NCI-H146 treated with DMSO at 0.1 percent for 48 hours (cell line): ENCODE results near the gene TRMT2A.

Experiments used
- DNase-seq: peaks from one replicate; lab custom pipeline; 2025; ENCODE audit not compliant: unreplicated experiment; lab: John Stamatoyannopoulos, UW

The TRMT2A gene

GRCh38 chr22:20135806-20136602, 19.0 kb upstream of the TRMT2A start:
- no peak for DNase-seq

- DNase-seq = no peak
These were observed 18.2 kb upstream of the TRMT2A start for GRCh38 chr22:20135265-20135664.

DNA sequence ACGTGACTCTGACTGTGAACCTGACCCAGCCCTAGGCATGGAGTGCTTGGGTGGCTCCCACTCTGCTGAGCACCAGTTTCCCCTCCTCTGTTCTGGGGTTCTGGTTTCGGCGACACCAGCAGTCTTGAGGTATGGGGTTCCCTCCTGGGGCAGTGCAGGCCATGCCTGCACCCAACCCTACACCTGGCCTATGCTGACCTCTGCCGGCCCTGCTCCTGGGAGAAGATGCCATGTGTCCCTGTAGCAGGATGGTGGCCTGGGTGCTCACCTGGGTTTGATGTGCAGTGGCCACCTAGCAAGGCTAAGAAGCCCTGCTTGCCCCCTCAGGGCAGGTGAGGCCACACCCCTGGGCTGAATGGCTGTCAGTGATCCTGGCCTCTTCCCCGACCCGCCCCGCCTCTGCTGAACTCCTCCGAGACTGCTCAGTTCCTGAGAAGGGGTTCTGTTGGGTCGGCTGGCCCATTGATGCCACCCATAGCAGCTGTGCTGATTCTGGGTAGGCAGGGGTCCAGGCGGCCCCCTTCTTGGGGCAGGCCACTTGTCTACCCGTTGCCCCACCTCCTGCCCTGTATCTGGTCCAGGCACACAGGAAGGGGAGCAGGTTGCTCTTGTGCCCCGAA, 17.0 kb upstream of the TRMT2A start:
- DNase-seq = no peak

DNA sequence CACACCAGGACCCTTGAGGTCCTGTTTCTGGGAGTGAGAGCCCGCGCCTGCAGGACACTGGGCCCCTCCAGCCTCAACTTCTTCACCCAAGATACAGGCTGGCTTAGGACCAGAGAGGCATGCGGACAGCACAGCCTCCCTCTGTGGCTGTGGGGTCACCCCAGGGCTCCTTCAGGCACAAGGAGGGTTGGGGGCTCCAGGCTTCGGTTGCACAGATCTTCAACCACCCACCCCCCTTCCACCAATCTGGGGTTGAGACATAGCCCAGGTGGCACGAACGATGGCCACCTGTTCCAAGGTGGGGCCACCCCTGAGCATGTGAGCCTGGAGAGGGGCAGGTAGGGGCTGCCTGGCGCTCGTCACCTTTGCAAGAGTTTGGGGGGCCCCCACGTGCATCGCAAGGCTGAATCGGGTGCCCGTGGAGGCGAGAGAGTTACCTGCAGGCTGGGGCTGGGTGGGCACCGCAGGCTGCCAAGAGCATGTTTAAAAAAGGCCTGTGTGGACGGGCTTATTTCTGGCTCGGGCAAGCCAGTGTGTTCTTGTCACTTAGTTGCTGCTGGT, 15.7 kb upstream of the TRMT2A start:
- DNase-seq = no peak

DNA sequence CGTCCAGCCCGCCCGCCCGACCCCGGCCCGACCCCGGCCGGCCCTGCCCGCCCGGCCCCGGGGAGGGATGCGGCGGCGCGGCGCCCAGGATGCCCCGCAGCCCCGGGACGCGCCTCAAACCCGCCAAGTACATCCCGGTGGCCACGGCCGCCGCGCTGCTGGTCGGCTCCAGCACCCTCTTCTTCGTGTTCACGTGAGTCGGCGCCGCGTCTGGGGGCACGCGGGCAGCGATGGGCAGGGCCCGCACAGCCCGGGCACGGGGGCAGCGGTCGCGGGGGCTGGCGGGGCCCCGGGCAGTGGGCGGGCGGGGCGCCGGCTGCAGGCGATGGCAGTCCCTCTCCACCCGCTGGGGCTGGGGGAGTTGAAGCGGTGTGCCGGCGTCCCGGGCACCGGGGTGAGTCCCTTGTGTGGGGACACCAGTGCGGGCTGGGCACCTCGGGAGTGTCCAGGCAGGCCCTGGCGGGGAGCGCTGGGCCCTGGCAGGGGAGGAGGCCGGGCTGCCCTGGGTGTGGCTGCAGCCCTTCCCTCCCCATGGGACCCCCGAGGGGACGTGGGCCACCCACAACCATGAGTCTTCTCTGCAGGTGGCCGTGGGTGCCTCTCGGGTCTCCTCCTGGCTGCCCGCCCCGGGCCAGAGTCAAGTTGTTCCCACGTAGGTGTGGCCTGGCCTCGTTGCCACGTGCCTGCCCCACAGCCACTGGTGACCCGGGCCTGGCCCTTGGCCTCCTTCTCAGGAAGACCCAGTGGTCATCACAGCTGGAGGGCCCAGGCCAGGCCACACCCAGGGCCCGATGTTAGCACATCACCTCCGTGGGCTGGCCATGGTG, 15.0 kb upstream of the TRMT2A start:
- no peak for DNase-seq

DNA sequence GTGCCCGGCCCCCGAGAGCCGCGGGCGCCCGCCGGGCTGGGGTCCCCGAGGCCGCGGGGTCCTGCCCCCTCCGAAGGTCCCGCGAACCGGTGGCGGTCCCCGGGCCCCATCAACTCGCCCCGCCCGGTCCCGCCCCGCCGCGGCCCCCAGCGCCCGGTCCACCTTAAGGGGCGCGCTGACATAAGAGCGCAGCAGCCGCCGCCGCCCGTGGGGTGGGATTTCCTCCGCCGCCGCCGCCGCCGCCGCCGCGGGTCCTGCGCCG, 14.5 kb upstream of the TRMT2A start, which contains the start of gene ZDHHC8:
TSS of gene ZDHHC8 (plus strand) at position 208 of the 262 bp plus-strand sequence. CDS start 144 bp downstream, outside the sequence.
- DNase-seq = no peak

GRCh38 chr22:20130731-20131596, 13.9 kb upstream of the TRMT2A start:
- DNase-seq = no peak

GRCh38 chr22:20130319-20130718, 13.3 kb upstream of the TRMT2A start:
- DNase-seq = no peak

GRCh38 chr22:20129747-20130014, 12.7 kb upstream of the TRMT2A start:
- DNase-seq = no peak

GRCh38 chr22:20128902-20129746, 12.1 kb upstream of the TRMT2A start:
- no peak for DNase-seq

DNA sequence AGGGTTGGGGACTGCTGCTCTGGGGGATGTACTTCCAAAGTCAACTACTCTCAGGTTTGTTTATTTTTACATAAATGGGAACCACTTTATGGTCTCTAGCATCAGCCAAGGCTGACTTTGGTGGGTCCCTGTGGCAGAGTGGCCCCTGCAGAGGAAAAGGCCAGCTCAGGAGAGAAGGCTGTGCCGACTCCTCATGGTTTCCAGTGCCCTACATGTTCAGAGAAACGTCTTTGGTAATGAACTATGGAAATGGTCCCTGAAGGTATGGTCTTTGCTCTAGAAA, 11.5 kb upstream of the TRMT2A start:
- no peak for DNase-seq

DNA sequence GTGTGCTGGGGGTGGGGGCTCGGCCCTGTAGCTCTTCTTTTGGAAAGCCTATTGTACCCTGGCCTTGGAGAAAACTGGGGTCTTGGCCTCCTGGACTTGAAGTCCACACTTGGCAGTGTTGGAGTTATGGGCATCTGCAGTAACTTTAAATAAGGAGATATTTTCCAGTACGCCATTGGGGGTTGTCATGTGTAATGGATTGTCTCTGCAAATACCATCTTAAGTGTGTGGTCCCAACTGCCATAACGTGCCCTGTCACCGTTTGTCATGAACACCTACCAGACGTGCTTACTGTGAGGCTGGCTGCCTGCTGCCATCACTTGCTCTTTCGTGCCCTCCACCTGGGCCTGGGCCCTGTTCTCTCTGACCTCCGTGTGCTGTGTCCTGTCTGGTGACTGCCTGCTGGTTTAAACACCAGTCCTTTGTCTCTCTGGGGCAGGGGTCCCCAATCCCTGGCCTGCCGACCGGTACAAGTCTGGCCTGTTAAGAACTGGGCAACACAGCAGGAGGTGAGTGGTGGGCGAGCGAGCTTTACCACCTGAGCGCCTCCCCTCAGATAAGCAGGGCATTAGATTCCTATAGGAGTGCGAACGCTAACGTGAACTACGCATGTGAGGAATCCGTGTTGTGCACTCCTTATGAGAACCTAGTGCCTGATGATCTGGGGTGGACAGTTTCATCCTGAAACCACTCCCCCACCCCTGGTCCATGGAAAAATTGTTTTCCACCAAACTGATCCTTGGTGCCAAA, 11.0 kb upstream of the TRMT2A start:
- DNase-seq = no peak

DNA sequence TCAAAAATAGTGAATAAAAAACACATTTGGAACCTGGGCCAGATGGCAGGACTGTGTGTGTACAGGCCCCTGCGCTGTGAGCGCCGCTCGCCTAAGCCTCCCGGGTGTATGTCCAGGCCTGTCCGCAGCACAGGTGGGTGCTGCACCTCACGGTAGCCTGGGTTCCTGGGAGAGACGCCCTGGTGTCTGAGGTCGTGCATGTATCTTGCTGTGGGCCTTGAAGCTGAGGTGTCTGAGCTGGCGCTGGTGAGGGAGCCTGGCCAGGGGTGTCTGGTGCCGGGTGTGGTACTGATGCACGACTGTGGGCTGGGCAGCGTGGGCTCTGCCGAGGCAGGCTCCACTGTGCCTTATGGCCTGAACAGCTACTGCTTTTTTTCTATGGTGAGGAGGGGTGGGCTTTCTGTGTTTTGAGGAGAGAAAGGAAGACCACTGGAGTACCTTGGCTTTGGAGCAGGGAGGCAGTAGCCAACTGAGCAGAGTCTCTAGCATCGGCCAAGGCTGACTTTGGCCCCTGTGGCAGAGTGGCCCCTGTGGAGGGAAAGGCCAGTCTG, 10.4 kb upstream of the TRMT2A start:
- DNase-seq = no peak

DNA sequence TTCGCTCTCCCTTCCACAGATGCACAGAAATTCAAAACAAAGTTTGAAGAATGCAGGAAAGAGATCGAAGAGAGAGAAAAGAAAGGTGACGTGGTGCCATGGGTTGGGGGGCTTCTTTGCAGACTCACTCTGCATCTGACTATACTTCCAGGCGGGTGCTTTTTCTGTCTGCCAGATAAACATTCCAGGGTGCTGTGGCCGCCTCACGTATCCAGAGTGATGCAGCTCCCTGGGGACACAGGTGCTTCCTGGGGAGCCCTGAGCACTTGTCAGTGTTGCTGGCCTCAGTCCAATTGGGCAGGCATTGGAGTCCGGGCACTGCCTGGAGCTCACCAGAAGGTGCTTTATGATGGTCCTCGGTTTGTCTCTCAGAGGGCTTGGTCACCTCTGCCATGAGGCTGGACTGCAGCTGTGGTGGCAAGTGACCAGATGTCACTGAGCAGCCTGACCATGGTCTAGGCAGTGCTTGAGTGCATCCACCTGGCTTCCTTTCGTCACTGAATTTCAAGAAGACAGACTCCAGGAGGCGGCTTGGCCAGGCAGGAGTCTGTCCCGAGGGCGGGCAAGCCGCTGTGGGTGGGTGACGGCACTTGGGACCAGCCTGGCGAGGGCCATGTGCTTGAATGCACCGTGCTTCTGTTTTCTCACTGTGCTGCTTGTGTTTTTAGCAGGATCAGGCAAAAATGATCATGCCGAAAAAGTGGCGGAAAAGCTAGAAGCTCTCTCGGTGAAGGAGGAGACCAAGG, 9.4 kb upstream of the TRMT2A start:
- DNase-seq = no peak

DNA sequence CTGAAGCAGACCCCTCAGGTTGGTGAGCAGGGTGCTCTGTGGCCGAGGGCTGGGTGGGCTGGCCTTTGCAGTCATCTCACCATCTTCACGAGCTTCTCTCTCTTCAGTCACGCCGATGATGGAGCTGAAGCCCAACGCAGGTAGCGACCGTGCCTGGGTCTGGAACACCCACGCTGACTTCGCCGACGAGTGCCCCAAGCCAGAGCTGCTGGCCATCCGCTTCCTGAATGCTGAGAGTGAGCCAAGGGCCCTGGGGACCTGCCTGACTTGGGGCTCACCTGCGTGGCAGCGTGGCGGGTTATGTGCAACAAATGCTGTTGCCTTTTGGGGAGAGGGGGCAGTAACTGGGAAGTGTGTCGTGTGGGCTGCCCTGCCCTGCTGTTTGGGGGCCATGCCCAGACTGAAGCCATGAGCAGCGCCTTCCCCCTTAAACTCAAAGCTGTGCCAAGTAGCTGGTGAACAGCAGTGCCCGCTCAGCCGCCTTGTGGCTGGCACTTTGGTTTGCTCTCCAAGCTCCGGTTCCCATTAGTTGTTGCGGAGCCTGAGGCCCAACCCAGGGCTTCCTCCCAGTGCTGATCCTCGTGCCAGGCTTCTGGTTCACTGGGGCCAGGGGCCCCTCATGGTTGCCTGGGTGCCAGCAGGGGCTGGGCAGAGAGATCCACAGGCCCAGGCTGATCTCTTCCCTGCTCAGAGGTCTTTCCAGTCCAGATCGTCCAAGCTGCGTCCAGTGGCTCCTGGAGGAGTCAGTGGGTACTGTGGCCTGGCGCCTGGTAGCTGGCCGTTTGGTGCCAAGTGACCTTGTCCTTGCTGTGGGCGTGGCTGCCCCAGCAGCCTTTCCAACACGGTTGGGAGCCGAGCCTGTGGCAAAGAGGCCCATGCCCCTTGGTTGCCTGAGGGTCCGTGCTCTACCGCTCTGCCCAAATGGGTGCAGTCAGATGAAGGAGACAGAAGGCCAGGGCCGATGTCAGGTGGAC, 8.5 kb upstream of the TRMT2A start:
- DNase-seq = no peak

GRCh38 chr22:20124083-20124787, 7.2 kb upstream of the TRMT2A start:
- no peak for DNase-seq
